LNCAP (cell line): Measurements from ENCODE around the gene VWA3B.

Experiments used
- TF ChIP-seq, protein P1 (sequence below): fragments of 450-650 bp; IDR thresholded peaks from 2 replicates; pipeline ENCODE4 v1.5.1; 2017; ENCODE audit warnings: mild to moderate bottlenecking

The VWA3B gene

DNA sequence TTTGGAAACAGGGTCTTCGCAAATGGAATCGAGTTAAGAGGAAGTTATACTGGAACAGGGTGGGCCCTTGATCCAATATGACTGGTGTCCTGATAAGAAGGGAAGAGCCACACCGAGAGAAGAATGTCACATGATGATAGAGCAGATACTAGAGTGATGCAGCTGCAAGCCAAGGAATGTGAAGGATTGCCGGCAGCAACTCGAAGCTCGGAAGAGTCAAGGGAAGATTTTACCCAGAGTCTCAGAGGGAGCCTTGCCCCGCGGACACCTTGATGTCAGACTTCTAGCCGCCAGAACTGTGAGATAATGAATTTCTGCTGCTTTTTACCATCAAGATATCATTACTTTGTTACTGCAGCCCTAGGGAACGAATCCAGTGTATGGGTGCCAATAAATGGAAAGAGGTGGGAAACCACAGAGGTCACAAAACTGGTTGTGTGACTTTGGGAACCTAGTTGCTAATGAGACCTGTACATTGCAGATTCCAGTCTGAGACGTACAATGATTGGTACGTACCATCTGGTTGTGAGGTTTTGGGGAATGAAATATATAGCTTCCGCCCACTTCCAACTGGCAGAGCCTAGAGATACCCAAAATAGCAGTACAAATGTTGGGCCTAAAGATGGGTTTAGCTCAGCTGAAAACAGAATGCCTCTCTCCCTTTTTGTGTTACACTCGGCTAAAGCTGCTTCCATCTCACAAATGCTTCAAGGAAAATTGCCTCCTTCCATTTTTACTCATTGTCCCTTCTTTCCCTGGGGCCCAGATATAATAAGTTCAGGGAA is 28.6 kb upstream of the VWA3B start:
- TF ChIP-seq, protein P1, sequence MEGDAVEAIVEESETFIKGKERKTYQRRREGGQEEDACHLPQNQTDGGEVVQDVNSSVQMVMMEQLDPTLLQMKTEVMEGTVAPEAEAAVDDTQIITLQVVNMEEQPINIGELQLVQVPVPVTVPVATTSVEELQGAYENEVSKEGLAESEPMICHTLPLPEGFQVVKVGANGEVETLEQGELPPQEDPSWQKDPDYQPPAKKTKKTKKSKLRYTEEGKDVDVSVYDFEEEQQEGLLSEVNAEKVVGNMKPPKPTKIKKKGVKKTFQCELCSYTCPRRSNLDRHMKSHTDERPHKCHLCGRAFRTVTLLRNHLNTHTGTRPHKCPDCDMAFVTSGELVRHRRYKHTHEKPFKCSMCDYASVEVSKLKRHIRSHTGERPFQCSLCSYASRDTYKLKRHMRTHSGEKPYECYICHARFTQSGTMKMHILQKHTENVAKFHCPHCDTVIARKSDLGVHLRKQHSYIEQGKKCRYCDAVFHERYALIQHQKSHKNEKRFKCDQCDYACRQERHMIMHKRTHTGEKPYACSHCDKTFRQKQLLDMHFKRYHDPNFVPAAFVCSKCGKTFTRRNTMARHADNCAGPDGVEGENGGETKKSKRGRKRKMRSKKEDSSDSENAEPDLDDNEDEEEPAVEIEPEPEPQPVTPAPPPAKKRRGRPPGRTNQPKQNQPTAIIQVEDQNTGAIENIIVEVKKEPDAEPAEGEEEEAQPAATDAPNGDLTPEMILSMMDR: no peak

DNA sequence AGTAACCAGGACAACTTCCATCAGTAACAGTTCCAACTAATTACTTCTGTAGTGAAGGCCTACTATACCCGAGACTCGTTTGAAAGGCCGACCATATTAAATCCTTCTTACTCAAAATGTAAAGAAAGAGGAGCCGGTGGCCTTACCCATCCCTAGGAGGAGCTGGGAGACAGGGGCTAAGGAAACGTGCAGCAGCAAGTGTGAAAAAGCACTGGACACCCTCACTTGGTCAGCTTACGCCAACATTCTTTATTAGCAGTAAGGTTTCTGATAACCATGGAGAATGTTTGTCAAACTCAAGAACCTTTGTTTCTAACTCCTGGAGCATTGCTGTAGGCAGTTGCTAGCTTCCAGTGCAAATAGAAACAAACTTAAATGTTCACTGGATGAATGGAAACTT is 26.7 kb upstream of the VWA3B start:
- TF ChIP-seq, protein P1: no peak

DNA sequence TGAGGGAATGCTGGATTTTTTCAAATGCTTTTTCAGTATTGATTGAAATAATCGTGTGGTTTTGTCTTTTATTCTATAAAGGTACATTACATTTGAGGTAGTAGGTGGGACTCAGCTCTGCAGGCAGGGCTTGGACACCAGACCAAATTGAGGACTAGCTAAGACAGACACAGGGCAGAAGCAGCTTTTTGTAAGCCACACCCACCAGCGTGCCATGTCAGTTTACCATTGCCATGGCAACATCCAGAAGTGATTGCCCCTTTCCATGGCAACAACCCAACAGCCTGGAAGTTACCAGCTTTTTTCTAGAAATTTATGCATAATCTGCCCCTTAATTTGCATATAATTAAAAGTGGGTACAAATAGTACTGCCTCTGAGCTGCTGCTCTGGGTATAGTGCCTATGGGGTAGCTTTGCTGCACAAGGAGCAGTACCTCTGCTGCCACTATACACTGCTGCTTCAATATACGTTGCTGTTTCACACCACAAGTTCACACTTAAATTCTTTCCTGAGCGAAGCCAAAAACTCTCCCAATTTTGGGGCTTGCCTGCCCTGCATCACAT is 23.6 kb upstream of the VWA3B start:
- TF ChIP-seq, protein P1: no peak

DNA sequence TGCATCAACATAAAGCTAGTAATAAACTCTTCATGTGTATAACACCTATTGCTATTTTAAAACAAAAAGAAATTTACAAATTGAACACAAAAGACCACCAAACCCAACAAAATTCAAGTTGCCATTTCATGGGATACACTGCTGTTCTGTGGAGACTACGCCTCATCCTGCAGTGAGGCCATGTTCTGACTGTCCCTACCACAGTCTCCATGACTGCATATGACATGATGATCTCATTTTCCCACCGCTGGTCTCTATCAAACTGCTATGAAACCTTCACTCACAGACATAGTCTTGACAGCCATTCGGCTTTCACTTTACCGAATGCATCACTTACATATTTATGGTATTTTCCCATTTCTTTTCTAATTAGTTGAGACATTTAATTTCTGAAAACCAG is 21.2 kb upstream of the VWA3B start:
- TF ChIP-seq, protein P1: no peak

DNA sequence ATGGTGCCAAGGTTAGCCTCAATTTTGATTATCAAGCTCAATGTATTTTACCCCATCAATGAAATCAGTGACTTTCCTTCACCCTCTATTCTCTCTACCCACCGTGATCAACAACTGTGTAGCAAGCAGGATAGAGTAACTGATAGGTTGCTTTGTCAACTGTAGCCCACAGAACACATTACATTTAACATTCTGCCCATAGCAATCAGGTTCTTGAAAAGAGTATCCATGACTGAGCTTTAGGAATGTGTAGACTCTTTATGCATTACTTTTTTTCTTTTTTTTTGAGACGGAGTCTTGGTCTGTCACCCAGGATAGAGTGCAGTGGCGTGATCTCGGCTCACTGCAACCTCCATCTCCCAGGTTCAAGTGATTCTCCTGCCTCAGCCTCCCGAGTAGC is 19.8 kb upstream of the VWA3B start:
- TF ChIP-seq, protein P1: no peak

DNA sequence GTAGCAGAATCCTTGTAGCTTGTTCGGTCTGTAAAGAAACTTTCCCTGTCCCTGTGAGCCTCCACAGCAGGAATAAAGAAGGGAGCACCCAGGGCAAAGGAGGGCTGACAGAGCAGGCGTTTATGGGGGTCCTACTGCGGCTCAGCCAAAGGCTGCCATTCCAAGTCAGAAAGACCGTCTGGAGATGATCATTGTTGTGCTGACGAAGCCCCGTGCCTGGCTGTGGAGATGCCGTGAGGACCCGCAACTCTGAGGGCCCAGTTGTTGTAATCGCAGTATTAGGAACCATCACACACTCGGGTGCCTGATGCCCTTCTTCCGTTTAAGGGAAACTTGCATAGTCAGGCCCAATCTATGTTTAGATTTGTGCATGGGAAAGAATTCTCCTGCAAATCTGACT is 16.9 kb upstream of the VWA3B start:
- TF ChIP-seq, protein P1: no peak

DNA sequence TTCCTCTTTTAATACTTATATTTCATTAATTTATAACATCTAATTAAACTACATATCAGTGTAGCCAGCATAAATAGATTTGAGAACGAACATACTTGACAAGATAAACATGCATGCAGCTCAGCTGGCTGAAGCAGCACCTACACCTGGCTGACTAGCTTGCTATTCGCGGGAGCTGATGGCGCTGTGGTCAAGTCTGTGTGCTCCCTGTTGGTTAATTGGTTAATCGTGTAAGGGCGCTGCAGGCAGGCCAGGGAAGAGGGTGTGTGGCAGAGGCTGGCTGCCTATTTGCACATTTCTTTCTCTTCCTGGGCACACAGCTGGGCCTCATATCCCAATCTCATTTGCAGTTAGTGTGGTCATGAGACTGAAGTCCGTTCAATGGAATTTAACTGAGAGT is 14.5 kb upstream of the VWA3B start:
- TF ChIP-seq, protein P1: no peak
